ENCODE measurements around the gene NUDT11. TPM values are rescaled to one million over a fixed set of nuclear protein-coding genes. Genes with fewer than 3 reads are reported as not detected.
"Not testable (repeated sequence)": the region's sequence is repeated elsewhere in the genome, so short reads cannot be mapped to it uniquely, and the experiment has no call there.

Gene NUDT11
- total RNA-seq: 1 to 10 TPM in 3 of 4 donors, under 1 TPM in 1; 0.95 to 5.0 (median 1.9) TPM

DNA sequence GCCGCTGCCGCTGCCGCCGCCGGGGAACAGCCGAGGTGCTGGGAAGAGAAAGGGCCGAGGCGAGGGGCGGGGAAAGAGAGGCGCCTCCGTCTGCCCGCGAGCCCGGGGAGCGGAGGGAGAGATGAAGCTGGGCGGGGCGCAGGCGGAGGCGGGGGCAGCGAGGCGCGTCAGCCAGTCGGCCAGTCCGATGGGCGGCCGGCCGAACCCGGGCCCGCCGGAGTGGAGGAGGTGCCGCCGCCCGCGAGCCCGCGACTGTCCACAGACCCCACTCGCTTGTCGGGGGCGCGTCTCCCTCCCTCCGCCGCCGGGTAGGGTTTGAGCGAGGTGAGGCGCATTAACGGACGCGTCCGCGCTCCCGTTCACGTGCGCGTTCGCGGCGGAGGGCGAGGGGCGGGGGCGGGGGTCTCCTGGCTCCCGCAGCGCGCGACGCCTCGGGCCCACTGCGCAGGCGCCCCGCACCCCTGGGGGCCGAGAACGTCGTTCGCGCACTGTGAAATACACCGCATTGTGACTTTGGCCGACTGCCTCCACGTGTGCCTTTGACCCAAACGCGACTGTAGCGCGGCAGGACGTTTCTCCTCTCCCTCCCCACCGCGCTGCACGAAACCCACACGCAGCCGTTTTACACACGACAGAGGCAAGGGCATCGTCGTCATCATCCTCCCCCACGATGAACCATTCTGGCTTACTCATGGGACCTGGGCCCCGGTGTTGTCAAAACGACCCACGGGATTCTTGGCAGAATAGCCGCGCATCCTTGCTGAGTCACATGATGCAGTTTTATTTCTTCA lies at the start of gene NUDT11:
Gene NUDT11, minus strand, starts transcription at position 92 of the 791 bp plus-strand sequence. CDS start 148 bp downstream, outside the sequence.
- DNase-seq (ENCODE audit: low spot score): no peak
- ATAC-seq (ENCODE audit: low FRiP score): peak; percentile 87
- TF ChIP-seq CTCF (IDR thresholded peaks at IDR 0.05): no peak

- DNase-seq (ENCODE audit: low spot score): no peak
- ATAC-seq (ENCODE audit: low FRiP score): no peak
- TF ChIP-seq CTCF (IDR thresholded peaks at IDR 0.05): no peak
Observed at GRCh38 chrX:51520393-51520792, 24.0 kb upstream of the NUDT11 start.

GRCh38 chrX:51519131-51519530 lies 22.7 kb upstream of the NUDT11 start:
- not testable (repeated sequence) for DNase-seq (ENCODE audit: low spot score); ATAC-seq (ENCODE audit: low FRiP score)

- DNase-seq (ENCODE audit: low spot score) (no peak), ATAC-seq (ENCODE audit: low FRiP score) (no peak)
- no peak for TF ChIP-seq CTCF (IDR thresholded peaks at IDR 0.05)
Observed at GRCh38 chrX:51507551-51507950, 11.2 kb upstream of the NUDT11 start.

DNA sequence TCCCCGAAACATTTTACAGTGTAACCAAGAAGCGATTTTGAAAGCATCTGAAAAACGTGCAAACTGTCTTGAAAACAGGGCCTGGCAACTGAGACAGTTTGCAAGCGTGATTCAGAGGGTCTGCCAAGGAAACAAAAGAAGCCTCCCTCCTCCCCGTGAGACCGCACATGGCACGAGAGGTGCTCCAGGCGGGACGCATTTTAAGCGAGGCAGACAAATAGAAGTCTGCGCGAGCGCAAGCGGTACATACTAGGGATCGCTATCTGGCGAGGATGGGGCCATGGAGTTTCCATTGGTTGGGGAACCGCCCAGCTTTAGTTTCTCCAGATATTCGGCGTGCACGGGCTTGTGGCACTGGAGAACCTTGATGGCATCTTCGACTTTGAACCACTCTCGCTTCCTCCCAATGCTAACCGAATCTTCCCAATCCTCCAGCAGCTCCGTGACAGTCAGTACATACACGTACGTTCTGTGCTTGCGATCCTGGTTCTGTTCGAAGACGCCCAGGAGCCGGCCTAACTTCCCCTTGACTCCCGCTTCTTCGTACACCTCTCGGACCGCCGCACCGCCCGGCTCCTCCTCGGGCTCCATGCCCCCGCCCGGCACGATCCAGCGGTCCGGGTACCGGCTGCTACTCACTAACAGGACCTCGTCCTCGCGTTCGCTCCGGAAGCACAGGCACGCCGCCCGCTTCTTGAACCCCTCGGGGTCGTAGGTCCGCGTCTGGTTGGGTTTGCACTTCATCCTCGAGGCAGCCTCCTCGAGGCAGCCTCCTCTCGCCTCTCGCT lies 497 bp downstream of the NUDT11 start:
- peak; percentile 76 for ATAC-seq (ENCODE audit: low FRiP score)
- DNase-seq (ENCODE audit: low spot score): not testable (repeated sequence)

- ATAC-seq (ENCODE audit: low FRiP score): no peak
- no peak for TF ChIP-seq CTCF (IDR thresholded peaks at IDR 0.05)
- DNase-seq (ENCODE audit: low spot score): no peak
Observed at GRCh38 chrX:51494409-51494808, 2.0 kb downstream of the NUDT11 start.

- ATAC-seq (ENCODE audit: low FRiP score) (peak; percentile 37), DNase-seq (ENCODE audit: low spot score) (no peak)
- TF ChIP-seq CTCF (IDR thresholded peaks at IDR 0.05): no peak
Observed at GRCh38 chrX:51487960-51488267, 8.5 kb downstream of the NUDT11 start.

DNA sequence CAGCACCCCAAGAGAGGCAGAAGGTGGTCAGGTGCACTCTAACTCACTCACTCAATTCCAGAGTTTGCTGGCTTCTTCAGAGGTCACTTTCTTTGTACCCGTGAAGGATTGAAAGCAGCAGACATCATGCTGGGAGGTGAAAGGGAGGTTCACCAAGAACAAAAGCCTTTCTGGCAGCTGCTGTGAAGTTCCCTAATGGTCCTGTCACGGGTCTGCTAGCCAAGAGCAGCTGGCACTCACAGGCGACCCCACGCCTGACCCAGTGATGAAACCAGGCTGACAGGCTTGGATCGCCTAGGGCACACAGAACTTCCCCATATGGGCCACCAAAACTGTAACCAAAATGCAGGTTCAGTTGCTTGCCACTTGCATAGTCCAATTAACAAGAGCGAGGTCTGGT lies 11.8 kb downstream of the NUDT11 start:
- DNase-seq (ENCODE audit: low spot score) (no peak), ATAC-seq (ENCODE audit: low FRiP score) (no peak)
- no peak for TF ChIP-seq CTCF (IDR thresholded peaks at IDR 0.05)

- not testable (repeated sequence) for ATAC-seq (ENCODE audit: low FRiP score)
Observed at GRCh38 chrX:51482411-51482810, 14.0 kb downstream of the NUDT11 start.

More at GRCh38 chrX:51482411-51482810, 14.0 kb downstream of the NUDT11 start:
- not testable (repeated sequence) for DNase-seq (ENCODE audit: low spot score)
